PFSK-1 (cell line): ENCODE results near the gene KIF26A.

ENCODE experiments used
- FOXP2 ChIP-seq: optimal IDR thresholded peaks from 2 replicates; pipeline ENCODE3; 2011; ENCODE audit warnings: borderline replicate concordance, control low read depth, inconsistent platforms; ENCODE audit not compliant: insufficient read depth; ENCODE audit errors: extremely low read length, extremely low read depth
- POLR2AphosphoS5 ChIP-seq: IDR thresholded peaks from 2 replicates; pipeline ENCODE4 v1.6.1; 2012; ENCODE audit warnings: low read depth, mild to moderate bottlenecking, control low read depth, low read length, moderate library complexity
- SIN3A ChIP-seq: IDR thresholded peaks from 2 replicates; pipeline ENCODE4 v1.6.1; 2012; ENCODE audit warnings: mild to moderate bottlenecking, low read length, moderate library complexity, borderline replicate concordance; ENCODE audit not compliant: insufficient read depth
- TAF1 ChIP-seq: IDR thresholded peaks from 2 replicates; pipeline ENCODE4 v1.6.1; 2012; ENCODE audit warnings: low read length, control low read depth, borderline replicate concordance; ENCODE audit not compliant: insufficient read depth
- TF ChIP-seq, protein P1 (sequence below), 2 experiments: IDR thresholded peaks; 2 replicates each; pipeline versions ENCODE4 v1.6.1 to v1.8.0; 2011 to 2012; ENCODE audit warnings: low read depth in 2 of 2, low read length in 2 of 2, control low read depth in 1 of 2, inconsistent platforms in 1 of 2, mild to moderate bottlenecking in 1 of 2, moderate library complexity in 1 of 2; ENCODE audit not compliant: insufficient read depth in 1 of 2

The KIF26A gene

DNA sequence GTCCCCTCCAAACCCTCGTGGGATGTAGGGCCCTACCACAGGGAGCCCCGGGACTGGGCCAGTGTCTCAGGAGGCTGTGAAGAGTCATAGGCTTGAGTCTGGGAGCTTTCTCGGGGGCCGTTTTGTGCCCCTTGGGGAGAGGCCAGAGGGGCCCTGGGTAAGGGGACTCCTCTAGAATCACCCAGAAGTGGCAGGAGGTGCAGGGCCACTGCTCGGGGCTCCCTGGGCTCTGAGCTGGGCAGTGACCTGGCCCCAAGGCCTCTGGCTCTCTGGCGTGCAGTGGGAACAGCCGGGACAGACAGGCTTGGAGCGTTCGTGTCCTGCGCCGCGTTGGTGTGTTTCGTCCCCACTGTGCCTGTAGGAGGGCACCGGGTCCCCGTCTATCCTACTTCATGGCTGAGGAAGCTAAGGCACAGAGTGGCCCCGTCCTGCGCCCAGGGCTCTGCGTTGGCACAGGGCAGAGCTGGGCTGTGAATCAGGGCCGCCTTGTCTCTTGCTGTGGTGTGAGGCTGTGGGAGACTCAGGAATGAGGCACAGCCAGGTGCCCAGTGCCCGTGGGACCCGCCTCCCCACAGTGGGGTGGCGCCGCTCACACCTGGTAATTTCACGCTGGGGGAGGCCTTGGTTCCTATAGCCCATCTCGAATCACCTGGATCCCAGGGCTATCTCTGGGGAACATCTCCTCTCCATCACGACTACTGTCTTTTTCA, 23.8 kb upstream of the KIF26A start:
- no peak for TF ChIP-seq TAF1
- no peak for TF ChIP-seq SIN3A
- TF ChIP-seq FOXP2 = no peak
- no peak for TF ChIP-seq POLR2AphosphoS5
- TF ChIP-seq, protein P1, sequence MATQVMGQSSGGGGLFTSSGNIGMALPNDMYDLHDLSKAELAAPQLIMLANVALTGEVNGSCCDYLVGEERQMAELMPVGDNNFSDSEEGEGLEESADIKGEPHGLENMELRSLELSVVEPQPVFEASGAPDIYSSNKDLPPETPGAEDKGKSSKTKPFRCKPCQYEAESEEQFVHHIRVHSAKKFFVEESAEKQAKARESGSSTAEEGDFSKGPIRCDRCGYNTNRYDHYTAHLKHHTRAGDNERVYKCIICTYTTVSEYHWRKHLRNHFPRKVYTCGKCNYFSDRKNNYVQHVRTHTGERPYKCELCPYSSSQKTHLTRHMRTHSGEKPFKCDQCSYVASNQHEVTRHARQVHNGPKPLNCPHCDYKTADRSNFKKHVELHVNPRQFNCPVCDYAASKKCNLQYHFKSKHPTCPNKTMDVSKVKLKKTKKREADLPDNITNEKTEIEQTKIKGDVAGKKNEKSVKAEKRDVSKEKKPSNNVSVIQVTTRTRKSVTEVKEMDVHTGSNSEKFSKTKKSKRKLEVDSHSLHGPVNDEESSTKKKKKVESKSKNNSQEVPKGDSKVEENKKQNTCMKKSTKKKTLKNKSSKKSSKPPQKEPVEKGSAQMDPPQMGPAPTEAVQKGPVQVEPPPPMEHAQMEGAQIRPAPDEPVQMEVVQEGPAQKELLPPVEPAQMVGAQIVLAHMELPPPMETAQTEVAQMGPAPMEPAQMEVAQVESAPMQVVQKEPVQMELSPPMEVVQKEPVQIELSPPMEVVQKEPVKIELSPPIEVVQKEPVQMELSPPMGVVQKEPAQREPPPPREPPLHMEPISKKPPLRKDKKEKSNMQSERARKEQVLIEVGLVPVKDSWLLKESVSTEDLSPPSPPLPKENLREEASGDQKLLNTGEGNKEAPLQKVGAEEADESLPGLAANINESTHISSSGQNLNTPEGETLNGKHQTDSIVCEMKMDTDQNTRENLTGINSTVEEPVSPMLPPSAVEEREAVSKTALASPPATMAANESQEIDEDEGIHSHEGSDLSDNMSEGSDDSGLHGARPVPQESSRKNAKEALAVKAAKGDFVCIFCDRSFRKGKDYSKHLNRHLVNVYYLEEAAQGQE (IDR thresholded peaks at IDR 0.05; ENCODE audit: insufficient read depth in 1 of 2, low read depth in 2 of 2, low read length in 2 of 2) = no peak

DNA sequence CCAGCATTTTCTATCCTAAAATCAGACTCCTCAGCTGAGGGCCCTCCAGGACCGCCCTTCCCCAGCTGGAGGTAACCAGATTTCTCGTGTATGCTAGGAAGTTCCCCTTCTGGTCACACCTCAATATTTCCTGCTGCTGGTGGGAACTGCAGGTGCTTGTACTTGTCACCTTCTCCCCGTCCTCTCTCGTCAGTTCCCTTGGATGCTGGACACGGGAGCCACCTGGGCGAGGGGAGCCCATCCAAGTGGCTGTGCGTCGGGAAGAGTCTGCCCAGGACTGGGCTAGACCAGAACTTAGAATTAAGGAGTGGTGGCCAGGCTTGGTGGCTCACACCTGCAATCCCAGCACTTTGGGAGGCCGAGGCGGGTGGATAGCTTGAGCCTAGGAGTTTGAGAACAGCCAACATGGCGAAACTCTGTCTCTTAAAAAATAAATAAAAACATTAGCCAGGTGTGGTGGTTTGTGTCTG, 23.2 kb upstream of the KIF26A start:
- TF ChIP-seq, protein P1 (IDR thresholded peaks at IDR 0.05; ENCODE audit: insufficient read depth in 1 of 2, low read depth in 2 of 2, low read length in 2 of 2) = no peak
- TF ChIP-seq SIN3A = no peak
- no peak for TF ChIP-seq TAF1
- no peak for TF ChIP-seq POLR2AphosphoS5
- TF ChIP-seq FOXP2 = no peak

DNA sequence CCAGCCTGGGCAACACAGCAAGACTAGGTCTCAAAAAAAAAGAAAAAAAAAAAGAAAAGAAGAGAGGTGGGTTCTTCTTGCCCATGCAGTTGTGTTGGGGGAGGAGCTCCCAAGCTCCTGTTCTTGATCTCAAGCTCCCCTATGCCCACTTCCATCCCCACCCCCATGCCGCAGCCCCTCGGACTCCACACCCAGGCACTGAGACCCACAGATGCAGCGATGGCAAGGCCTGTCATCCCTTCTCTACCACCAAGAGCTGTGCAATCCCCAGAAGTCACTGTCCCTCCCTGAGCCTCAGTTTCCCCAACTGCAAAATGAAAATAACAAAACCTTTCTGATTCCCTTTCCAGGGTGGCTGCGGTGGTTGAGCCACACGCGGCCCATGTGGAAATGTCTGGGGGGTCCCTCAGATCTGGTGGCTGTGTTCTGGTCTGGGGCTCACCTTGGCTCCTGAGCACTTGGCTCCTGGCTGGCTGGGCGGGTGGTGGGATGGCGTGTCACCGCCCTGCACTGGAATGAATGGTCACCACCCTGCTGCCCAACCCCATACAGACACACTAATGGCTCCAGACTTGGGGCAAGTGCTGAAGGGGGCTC, 22.6 kb upstream of the KIF26A start:
- TF ChIP-seq TAF1 (no peak), SIN3A (no peak)
- TF ChIP-seq, protein P1 (IDR thresholded peaks at IDR 0.05; ENCODE audit: insufficient read depth in 1 of 2, low read depth in 2 of 2, low read length in 2 of 2) = no peak

DNA sequence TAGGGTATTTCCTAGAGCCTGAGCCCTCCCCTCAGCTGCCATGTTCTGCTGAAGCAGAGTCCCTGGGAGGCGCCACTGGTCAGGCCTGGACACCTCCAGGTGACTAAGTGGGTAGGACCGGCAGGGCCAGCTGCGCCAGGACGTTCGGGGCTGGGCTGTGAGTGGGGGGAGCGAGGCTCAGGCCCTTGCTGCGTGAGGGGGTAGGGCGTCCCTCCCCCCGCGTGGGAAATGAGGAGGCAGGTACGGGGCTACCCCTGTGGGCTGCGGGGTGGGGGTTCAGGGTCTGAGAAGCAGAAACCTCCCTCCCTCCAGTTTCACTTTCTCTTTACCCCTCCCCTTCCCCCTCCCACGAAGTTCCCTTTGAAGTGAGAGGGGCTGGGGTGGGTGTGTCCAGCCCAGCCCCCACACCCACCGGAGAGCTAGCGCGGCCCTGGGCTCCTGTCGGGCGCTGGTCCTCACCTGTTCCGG, 22.1 kb upstream of the KIF26A start:
- TF ChIP-seq FOXP2 = no peak
- TF ChIP-seq TAF1 = no peak
- no peak for TF ChIP-seq SIN3A
- TF ChIP-seq, protein P1 (IDR thresholded peaks at IDR 0.05; ENCODE audit: insufficient read depth in 1 of 2, low read depth in 2 of 2, low read length in 2 of 2) = no peak
- no peak for TF ChIP-seq POLR2AphosphoS5
